Kasumi-1 (cell line): ENCODE data around the gene GPR3.

Experiments
- DNase-seq, 2 experiments: peaks; one replicate each; lab custom pipeline; 2025; lab: John Stamatoyannopoulos, UW

Gene GPR3

DNA sequence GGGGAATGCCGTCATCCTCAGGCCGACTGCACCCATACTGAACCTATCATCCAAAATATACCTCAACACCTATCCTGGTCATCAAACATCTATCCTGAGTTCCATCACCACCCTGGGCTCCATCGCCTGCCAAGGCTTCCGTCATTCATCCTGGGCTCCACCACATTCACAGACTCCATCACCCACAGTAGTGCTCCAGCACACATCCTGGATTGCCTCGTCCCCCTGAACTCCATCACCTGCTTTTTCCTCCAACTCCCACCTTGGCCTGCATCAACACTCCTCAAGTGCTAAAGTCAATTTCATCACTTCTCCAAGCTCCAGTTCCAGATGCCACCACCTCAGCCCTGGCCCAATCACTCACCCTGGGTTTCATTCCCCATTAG lies 33.5 kb upstream of the GPR3 start:
- DNase-seq: no peak

DNA sequence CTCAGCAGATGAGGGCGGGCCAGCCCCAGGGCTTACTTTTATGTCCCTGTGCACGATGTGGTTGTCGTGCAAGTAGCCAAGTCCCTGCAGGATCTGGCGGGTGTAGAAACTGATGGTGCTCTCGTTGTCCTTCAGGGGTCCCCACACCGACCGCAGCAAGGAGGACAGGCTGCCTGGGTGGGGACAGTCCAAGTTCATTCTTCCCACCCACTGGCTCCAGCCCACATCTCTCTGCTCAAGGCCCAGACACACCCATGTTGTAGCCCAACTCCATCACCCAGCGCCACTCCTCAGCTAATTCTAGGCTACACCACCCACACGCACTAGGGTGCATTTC lies 32.6 kb upstream of the GPR3 start:
- DNase-seq: no peak

DNA sequence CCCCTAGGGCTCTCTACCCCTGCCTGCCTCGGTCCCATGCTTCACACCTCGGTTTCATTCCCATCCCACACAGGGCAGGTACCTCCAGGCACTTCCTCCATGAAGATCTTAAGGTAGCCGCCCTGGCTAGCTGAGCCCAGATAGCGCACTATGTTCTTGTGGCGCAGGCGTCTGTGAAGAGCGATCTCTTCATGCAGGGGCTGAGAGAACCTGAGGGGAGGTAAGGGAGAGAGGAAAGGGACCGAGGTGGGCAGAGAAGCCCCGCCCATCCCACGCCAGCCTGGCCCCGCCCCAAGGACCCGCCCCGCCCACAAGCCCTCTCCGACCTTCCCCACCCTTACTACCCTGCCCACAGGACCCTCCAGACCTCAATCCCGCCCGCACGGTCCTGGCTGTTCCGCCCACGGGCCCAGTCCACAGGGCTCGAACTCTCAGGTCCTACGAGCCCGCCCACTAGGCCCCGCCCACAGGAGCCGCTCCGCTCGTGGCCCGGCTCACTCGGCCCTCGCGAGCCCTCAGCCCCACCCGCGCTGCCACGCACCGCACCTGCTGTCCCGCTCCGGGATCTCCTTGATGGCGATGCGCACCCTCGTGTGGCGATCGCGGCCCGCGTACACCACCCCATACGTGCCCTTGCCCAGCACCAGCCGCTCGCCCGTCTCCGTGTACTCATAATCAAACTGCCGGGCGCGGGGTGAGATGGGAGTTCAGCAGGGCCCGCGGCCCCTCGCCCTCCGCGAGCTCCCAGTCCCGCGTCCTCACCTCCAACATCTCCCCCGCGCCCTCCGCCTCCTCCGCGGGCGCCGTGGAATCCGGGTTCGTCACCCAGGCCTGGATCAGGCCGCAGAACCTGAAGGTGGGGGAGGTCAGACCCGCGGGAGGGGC lies 32.0 kb upstream of the GPR3 start:
- no peak for DNase-seq

DNA sequence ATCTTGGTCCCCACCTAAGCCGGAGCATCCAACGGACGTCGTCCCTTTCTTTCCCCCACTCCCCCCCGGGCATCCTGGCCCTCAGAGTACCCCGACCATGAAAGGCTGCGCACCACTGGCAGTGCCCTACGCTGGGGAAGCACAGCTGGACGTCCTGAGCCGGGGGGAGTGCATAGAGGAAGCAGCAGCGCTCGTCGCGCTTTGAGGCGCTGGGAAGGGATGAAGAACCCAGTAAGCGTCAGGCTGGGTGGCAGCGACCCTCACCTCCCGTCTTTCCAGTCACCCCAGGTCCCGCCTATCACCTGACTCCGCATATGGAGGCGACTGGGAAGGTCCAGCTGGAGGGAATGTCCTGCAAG lies 31.4 kb upstream of the GPR3 start:
- DNase-seq: no peak

DNA sequence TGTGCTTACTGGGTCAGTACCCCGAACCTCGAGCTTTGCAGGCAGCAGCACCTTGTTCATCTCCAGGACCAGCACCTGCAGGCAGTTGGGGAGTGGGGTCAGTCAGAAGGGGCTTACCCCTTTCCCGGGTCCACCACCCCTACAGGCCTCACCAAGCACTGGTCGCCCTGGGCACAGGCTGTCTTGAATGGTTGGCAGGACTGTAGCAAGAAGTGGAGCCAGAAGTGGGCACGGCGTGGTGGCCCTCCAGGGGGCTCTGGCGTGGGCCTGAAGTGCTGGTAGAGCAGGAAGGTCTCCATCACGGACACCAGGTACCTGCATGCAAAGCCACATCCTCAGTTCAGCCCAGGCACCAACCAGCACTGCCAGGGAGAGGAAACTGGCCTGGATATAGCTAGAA lies 30.9 kb upstream of the GPR3 start:
- DNase-seq: no peak

DNA sequence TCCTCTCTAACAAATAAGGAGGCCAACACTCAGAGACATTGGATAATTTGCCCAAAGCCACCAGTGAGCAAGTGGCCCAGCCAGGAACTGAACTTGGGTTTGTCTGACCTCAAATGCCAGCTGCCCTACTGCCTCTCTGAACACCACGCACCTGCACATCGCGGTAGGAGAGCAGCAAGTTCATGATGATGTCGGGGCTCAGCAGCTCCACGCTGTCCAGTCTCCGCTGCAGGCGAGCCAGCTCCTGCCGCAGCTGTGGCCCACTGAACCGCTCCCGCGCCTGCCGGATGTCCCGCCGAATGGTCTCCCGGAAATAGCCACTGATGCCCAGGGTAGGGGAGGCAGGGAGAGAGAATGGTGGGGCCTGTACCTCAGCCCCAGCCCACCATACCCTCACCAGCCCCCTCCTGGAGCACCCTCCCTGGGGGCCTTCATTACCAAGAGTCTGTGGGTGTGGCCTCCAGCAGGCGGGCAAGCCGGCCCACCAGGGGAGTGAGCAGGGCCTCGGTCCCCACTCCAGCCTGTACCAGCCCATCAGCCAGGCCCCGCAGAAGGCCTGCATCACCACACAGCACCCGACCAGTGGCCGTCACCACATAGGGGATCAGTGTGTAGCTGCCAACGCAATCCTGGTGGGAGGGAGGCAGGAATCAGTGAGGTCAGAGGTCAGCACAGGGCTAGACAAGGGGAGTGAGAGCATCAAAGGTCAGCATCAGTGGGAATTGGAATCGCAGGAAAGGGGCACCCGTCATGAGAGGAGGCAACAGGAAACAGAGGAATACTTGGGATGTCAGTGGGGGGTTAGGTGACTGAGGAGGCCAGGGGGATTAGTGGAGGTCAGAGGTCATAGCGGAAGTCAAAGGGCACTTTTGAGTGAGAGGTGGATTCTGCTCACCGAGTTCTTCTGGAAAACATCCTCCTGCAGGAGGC lies 28.4 kb upstream of the GPR3 start:
- DNase-seq: no peak

DNA sequence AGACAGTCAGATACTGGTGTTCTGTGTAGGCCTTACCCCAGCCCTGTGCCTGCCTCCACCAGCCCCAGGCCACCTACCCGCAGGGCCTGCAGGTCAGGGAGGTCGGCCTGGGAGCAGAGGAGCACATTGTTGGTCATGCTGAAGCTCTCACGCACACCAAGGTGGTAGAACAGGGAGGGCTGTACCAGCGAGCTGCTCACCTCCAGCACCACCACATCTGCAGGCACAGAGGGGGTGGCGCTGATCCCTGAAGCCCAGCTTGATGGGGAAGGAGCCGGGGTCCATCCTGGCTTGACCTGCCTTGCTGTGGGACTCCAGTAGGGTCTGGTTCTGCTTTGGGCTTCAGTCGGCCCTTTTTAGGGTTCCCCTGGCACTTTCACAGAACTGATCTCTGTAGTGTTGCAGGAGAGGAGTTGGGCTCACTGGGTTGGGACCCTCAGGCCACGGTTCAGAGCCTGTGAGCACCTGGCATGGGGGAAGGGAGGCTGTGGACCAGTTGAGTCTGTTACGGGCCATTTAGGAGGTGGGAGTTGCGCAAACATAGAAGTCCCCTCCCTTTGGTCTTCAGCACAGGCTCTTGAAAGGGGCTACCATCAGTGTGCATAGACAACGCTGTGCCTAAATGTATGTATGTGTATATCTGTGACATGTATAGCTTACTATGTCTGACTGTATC lies 27.6 kb upstream of the GPR3 start:
- DNase-seq: no peak

DNA sequence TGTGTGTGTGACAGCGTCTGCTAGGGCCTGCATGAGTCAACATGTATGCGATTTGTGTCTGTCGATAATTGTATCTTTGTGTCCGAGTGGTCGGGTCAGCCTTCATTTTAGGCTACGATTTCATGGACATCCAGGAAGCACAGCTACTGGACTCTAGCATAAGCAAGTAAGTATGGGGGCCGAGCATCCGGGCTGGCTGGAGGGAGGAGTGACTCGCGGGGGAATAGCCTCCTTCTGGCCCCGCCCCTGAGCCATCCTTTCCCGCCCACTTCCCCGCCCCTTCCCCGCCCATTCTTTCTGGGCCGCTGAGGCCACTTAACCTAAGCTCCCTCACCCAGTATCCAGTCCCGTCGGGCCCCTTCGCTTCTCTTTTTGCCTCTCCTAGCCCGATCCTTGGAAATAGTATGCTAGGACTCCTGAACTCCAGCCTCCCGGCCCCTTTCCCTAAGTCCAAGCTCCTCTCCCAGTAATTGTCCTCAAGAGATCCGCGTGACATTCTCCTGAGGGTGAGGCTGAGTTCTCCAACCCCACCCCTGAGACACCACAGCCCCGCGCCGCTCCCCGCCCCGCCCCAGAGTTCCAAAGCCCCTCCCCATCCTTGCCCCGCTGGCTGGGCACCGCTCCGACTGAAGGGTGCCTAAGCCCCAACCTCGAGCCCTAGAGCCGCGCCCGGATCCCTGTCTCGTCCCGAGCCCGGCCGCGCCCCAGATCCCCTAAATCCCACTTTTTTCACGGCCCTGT lies 26.9 kb upstream of the GPR3 start:
- DNase-seq: peak; percentile 80 to 86

DNA sequence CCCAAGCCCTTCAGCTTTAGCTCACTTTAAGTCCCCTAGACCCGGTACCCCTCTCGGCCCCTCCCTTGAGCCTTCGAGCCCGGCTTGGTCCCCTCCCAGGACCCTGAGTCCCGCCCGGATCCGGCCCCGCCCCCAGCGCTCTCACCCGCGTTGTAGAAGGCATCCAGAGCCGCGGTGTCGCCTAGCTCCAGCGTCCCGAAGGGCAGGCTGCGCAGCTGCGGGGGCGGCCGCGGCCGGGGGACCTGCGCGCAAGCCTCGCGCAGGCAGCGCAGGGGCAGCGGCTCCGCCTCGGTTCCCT lies 26.4 kb upstream of the GPR3 start:
- peak; percentile 66 to 73 for DNase-seq

DNA sequence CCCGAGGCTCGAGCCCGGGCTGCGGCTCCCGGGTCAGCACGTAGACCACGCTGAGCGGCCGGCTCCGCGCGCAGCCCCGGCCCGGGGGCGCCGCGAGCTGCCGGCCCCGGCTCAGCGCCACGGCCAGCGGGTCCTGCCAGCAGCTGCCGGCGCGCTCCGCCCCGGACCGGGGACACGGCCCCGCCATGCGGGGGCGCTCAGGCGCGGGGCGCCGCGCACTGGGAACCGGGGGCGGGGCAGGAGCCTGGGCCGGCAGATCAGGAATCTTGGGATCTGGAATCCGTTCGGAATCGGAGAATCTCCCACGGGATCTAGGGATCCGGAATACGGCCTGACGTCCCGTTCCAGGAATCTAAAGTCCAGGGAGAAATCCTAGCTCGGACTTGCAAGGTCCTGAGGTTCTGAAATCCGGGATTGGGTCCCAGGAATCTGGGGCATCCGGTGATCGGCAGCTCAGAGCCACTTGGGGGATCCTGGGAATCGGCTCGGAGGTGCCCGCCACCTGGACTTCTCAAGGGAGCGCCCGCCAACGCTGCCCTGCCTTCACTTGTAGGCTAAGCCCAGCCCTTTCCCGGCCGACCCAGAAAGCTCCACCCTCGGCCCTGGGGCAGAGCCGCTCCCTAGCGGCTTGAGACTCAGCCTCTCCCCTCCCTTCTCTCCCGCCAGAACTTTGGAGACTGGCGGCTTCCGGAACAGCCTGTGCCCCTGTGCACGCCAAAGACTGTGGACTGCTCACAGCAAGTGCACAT lies 25.8 kb upstream of the GPR3 start, which contains the start of gene MAP3K6:
Gene MAP3K6 (minus strand): TSS at position 551 of the 749 bp plus-strand sequence. CDS start 364 bp downstream, at position 187.
- peak; percentile 76 to 83 for DNase-seq

DNA sequence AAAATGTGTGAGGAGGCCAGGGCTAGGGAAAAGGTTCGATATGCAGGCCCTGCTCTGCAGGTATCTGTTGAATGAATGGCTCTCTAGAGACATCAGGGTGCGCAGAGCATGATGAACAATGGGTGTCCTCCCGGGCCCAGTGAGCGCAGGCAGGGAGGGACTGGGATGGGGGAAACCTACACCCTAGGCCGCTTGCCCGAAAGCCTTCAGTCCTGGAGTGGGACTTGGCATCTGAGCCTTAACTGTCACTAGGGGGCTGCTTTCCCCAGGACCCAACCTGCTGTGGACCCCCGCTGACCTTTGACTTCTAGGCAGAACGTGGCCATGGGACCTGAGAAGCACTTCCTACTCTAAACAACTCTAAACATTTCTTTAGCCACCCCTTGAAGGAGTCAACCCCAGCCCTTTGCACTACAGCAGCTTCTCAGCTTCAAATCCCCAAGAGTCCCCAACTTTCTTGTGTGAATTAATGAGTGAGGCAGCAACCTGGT lies 25.2 kb upstream of the GPR3 start:
- no peak for DNase-seq

DNA sequence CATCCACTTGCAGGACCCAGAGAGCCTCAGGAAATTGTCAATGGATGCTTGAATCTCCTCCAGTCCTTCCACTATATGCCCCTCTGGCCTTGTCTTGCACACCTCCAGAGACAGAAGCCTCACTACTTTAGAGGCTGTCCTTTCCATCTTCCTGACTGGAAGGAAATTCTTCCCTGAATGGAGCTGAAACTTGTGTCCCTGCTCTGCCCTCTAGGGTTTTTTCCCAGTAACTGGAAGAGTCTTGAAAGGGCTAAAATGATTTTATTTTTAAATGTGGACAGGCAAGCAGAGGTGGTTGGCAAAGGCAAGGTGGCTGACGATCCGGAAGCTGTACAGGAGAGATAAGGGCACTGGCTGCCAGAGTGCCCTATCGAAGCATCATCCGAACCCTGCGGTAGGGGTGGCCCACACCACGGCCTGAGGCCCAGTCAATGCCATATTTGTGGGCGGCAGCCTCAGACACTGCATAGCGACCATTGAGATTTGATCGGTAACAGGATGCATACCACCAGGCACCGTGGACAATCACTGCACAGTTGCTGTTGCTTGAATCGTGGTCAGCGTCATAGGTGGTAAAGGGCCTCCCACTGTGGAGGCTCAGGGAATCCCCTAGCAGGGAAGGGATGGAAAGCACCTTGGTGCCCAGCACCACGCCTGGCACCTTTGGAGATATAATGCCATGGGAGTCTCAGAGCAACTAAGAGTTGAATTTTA lies 23.4 kb upstream of the GPR3 start:
- DNase-seq: peak; percentile 27 to 32

DNA sequence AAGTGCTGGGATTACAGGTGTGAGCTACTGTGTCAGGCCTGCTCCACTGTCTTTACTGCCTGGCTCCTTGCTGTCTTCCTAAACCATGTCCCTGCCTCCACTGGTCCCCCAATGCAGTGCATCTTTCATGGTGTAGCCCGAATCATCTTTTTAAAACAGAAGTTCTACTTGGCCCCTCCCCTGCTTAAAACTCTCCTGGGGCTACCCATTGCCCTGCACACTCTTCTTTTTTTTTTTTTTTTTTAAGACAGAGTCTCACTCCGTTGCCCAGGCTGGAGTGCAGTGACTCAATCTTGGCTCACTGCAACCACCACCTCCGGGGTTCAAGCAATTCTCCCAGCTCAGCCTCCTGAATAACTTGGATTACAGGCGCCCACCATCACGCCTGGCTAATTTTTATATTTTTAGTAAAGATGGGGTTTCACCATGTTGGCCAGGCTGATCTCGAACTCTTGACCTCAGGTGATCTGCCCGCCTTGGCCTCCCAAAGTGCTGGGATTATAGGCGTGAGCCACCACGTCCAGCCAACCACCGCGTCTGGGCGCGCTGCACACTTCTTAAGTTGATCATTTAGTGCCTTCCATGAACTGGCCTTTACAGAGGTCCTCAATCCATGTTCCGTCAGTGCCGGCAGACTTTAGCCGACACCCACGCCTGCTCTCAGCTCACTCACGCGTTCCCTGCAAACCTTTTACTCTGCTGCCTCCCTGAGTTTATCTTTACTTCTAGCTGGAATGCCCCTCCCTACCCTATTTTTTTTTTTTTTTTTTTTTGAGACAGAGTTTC lies 20.2 kb upstream of the GPR3 start:
- no peak for DNase-seq

DNA sequence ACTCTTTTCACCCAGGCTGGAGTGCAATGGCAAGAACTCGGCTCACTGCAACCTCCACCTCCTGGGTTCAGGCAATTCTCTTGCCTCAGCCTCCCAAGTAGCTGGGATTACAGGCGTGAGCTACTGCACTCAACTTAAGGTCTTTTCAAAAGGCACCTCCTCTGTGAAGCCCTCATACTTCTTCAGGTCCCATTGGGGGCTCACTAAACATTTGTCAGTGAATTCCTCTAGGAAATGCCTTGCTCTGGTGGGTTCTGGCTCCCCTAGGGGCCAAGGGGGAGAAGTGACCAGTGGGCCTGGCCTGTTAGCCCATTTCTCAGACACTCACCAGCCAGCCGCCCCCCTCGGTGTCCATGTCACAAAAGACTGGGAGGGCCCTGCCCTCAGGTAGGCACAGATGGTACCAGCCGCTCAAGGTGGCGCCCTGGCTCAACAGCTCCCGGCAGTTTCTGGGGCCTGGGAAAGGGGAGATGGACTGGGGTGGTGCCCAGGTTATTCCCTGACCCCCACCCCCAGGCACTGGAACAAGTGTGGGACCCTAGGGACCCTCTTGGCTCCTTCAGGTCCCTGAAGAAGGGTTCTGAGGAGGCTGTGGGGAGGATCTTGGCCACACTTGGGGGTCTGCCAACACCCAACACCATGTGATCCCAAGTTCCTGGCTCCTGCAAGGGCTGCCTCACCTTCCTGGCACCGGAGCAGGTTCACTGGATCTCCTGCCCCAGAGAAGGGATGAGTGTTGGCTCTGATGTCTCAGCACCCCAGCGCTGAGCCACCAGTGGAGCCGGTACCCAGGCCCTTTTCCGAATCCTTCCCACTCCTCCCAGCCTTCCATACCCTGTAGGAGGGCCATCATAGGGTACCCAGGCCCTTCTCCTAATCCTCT lies 19.4 kb upstream of the GPR3 start:
- peak in 1 of 2 experiments; percentile 11 for DNase-seq

DNA sequence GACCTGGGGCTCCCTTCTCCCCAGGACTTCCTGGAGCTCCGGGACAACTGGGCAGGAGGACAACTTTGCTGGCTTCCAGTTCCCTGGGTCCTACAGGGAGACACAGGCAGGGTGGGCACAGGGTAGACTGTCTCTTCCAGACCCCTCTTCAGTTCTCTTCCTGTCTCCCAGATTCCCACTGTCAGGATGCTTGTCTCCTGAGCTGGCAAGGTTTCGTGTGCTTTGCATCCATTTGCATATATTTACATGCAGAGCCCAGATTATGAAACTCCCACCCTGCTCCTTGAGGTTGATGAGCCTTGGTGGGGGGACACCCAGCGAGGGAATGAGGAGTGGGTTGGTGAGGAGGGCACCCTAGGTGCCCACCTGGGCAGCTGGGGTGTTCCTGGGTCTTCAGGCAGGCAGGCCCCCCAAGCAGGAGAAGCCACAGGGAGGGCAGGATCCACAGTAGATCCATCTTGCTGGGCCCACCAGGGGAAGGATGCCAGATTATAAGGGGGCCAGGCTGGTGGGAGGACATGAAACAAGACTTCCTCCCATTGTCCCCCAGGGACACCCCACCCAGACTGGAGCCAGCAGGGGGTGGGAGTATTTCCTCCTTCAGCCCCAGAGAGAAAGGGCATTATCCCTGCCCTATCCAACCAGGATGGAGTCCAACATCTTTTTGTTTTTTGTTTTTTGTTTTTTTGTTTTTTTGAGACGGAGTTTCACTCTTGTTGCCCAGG lies 17.9 kb upstream of the GPR3 start, which contains the start of gene FCN3:
Gene FCN3 (minus strand): TSS at position 463 of the 725 bp plus-strand sequence. CDS start 6 bp downstream, at position 457.
- DNase-seq: no peak

DNA sequence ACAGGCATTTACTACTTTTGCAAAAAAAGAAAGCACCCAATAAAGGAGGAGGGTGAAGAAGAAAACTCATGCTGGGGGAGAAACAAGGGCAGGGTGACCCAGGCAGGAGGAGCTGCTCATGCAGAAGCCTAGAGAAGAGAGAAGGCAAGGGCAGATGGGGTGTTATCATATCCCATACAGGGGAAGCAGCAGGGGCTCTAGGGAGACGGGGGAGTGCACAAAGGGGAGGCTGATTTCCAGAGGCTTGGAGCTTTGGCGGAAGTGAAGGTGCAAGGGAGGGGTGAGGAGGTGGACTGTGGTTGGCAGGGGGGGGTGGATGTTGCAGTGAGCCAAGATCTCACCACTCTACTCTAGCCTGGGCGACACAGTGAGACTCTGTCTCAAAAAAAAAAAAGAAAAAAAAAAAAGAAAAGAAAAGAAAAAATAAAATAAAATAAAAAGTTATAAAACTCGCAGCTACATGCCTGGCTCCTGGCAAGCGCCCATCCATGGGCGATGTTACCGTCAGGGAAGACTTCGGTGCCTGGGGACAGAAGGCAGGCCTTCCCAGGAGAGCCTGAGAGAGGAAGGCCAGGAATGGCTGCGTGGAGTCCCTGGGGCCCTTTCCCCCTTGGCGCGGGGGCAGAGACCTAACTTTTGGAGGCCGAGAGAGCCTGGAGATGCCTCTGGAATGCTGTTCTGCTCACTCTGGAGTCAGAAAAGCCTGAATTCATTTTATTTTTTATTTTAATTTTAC lies 14.5 kb upstream of the GPR3 start:
- no peak for DNase-seq

DNA sequence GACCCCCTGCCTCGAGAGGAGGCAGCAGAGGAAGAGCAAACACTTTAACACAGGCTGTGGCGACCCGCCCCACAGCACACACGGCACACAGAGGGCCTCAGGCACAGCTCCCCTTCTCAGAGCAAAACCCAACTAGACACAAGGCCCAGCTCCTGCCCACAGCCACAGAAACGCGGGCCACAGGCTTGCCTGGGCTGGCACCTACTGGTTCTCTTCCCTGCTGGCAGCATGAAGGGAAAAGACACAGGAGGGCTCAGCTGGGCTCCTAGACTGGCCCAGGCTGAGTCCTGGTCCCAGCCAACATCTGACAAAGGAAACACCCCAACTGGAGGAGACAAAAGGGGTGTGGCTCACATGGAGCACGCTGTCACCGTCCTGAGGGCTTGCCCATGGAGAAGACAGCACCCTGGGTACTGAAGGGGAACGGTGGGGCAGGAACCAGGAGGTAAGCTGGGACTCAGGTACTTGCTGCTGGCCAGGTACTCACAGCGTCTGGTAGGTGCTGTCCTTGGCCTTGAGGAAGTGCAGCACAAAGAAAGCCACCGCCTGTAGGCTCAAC lies 12.8 kb upstream of the GPR3 start:
- no peak for DNase-seq
